NCI-H1930 (cell line): Measurements from ENCODE around the gene PCSK1N.
A peak's percentile ranks its signal among the peaks of the same experiment; 100 is the strongest.
"Not testable (repeated sequence)": the region's sequence is repeated elsewhere in the genome, so short reads cannot be mapped to it uniquely, and the experiment has no call there.

ENCODE experiments used
- DNase-seq, 2 experiments: peaks; one replicate each; lab custom pipeline; 2025; lab: John Stamatoyannopoulos, UW

The PCSK1N gene, protein sequence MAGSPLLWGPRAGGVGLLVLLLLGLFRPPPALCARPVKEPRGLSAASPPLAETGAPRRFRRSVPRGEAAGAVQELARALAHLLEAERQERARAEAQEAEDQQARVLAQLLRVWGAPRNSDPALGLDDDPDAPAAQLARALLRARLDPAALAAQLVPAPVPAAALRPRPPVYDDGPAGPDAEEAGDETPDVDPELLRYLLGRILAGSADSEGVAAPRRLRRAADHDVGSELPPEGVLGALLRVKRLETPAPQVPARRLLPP

DNA sequence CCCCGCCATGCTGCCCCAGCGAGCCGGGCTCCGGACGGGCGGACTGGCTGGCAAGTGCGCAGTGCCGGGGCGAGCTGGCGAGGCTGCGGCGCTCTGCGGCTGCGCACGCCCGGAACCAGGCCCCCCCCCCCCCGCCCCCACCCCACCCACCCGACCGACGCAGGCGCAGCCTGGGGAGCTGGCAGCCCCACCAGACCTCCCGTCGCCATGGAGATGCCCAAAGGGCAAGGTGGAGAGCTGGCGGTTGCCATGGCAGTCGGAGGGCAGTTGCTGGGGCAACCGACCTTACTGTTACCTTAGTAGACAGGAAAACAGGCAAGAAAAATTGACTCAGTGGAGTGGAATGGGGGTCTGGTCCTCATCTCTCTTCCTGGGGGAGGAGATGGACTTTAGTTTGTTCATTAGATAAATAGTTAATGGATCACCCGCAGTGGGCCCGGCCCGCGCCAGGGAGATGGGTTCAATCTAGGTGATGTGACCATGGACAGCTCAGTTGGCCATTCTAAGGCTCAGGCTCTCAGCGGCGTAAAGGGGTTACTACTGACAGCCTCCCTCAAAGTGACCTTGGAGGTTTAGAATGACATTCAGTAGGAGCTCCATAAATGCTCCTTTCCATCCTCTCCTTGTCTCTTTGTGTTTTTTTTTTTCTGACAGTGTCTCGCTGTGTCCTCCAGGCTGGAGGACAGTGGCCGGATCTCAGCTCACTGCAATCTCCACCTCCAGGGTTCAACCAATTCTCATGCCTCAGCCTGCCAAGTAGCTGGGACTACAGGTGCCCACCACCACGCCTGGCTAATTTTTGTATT, at the start of gene PCSK1N:
Gene PCSK1N, minus strand, starts transcription at position 87 of the 806 bp plus-strand sequence. Its CDS starts 78 bp downstream, at position 9.
- DNase-seq = peak; percentile 40 to 55

DNA sequence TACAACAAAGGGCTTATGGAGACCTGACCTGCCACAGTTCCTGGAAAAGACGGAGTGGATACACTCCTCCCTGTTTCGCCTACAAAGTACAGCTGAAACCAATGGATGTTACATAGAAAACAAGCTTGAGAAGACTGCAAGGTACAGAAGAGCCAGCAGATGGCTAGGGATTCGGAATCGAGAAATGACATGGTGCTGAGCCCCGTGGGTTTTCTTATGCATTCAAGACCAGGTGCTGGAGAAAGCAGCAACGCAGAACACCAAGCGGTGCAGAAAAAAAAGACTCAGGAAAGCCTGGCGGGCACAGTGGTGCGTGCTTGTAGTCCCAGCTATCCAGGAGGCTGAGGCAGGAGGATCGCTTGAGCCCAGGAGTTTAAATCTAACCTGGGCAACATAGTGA, 48.3 kb upstream of the PCSK1N start:
- no peak for DNase-seq

DNA sequence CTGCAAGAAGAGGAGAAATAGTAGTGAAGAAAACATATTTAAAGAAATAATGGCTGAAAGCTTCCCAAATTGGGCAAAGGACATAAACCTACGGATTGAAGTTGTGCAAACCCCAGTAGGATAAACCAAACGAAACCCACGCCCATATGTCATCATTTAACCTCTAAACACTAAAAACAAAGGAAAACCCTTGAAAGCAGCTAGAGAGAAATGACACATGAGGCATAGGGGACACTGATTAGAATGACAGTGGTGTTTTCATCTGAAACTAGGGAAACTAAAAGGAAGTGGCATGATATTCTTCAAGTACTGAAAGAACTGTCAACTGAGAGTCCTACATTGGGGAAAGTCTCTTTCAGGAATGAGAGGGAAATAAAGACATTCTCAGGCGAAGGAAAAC, 41.5 kb upstream of the PCSK1N start:
- DNase-seq = not testable (repeated sequence)

DNA sequence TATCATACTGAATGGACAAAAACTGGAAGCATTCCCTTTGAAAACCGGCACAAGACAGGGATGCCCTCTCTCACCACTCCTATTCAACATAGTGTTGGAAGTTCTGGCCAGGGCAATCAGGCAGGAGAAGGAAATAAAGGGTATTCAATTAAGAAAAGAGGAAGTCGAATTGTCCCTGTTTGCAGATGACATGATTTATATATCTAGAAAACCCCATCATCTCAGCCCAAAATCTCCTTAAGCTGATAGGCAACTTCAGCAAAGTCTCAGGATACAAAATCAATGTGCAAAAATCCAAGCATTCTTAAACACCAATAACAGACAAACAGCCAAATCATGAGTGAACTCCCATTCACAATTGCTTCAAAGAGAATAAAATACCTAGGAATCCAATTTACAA, 36.6 kb upstream of the PCSK1N start:
- not testable (repeated sequence) for DNase-seq

DNA sequence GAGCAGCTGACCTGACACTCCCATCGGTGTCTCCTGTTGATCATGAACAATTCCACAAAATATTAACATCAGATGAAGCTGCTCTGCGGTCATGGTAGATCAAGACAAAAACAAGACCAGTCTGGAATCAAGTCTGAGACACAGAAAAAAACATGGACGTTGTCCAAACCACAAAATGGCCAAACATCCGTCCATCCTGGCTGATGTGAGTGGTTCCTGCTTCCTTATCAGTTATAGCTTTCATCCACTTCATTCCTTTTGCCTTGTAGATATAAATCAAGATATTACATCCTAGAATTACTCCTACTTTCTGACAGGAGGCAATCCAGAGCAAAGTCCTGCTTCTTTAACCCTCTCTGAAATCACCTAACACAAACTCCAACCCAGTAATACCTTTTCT, 28.8 kb upstream of the PCSK1N start:
- DNase-seq = no peak

DNA sequence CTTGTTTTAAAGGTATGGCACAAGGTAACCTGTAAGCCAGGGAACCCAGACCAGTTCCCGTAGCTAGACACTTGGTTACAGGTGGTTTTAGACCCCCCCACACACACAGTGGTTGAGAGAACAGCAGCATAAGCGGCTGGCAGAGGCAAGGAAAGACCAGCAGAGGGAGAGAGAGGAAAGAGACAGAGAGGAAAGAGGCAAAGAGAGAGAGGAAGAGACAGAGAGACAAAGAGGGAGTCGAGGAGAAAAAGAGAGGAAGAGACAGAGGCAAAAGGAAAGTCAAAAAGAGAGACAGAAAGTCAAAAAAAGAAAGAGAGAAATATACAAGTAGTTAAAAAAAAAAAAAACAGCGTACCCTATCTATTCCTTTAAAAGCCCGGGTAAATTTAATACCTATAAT, 19.5 kb upstream of the PCSK1N start:
- DNase-seq = no peak

DNA sequence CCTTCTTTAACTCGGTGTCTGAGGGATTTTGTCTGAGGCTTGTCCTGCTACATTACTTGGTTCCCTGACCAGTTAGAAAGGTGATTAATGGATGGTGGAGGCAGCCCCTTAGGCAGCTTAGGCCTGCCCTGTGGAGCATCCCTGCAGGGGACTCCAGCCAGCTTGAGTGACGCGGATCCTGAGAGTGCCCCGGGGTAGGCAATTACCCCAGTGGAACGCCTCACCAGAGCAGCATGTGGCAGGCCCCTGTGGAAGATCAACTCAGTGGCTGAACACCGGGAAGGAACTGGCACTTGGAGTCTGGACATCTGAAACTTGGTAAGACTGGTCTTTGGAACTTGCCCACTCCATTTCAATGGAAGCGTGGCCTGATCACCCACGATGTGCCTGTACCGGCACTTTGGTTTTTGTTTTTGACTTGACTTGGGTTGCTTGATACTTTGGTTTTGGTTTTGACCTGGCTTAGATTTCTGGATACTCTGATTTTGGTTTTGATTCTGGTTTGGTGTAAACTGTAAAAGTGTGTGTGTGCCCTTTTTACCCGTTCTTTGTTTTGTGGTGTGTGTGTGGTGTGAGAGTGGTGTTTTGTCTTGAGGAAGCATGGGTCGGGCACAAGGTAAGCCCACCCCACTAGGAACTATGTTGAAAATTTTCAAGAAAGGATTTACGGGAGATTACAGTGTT, 18.9 kb upstream of the PCSK1N start:
- not testable (repeated sequence) for DNase-seq

DNA sequence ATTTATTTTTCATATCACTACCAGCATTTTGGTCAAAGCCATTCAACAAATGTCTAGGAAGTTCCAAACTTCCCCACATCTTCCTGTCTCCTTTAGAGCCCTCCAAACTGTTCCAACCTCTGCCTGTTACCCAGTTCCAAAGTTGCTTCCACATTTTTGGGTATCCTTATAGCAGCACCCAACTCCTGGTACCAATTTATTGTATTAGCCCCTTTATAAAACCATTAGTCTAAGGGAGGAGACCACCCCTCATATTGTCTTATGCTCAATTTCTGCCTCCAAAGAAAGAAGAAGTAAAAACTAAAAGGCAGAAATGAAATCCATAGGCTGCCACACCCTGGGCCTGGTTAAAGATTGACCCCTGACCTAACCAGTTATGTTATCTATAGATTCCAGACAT, 18.1 kb upstream of the PCSK1N start:
- not testable (repeated sequence) for DNase-seq

DNA sequence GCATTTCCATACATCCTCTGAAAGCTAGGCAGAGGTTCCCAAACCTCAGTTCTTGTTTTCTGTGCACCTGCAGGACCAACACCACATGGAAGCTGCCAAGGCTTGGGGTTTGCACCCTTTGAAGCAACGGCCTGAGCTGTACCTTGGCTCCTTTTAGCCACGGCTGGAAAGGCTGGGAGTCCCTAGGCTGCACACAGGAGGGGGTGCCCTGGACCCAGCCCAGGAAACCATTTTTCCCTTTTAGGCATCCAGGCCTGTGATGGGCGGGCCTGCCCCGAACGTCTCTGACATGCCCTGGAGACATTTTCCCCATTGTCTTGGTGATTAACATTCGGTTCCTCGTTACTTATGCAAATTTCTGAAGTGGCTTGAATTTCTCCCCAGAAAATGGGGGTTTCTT, 17.4 kb upstream of the PCSK1N start:
- DNase-seq = no peak

DNA sequence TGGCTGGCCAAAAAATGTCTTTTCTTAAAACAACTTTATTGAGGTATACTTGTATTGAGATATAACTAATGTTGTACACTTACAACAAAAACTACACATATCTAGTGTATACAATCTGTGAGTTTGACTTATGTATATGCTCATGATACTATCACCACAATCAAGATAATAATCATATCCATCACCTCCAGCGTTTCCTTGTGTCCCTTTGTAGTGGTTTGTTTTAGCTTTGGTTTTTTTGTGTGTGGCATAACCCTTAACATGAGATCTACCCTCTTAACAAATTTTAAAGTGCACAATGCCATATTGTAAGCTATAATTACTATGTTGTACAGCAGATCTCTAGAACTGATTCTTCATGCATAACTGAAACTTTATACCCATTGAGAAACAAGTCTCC, 13.4 kb upstream of the PCSK1N start:
- DNase-seq = no peak

DNA sequence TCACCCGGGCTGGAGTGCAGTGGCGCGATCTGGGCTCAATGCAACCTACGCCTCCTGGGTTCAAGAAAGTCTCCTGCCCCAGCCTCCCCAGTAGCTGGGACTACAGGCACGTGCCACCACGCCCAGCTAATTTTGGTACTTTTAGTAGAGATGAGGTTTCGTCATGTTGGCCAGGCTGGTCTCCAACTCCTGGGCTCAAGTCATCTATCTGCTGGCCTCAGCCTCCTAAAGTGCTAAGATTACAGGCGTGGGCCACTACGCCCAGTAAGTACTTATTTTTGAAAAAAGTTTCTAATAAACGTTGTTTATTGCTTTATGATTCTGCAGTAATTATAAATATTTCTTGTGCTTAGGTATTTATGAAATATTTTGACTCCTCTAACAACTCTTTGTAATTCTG, 4.3 kb upstream of the PCSK1N start:
- DNase-seq = no peak

DNA sequence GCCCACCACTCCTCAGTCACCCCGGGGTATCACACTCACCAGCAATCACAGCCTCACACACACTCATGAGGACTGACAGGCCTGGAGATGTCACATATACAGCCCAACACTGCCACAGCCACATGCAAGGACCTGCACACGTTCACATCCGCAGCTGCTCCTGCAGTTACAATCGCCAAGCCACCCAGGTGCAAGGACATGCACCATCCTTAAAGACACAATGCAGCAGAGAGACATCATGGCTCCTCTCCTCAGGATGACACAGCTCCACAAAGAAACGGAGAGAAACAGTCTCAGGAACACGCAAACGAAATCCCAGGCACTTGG, 1.1 kb downstream of the PCSK1N start:
- DNase-seq = no peak

DNA sequence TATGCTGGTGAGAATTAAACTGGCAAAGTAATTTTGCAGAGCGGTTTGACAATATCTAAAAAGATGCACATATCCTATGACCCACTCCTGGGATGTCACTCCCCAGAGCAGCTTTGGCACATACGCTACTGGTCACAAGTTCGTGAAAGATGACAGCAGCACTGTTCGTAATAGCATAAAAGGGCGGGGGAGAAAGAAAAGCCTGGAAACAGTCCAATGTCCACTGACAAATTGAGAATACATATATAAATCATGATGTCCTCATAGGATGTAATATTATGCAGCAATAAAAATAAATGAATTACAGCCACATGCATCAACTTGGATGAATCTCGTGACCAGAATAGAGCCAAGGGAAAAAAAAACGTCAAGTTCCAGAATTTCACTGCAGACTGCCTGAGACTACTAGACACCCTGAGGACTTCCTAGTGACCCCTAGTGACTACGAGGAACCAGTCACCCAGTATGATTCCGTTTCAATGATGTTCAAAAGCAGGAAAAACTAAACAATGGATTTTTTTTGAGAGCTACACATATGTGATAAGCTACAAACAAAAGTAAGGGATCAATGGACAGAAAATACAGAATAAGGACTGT, 1.8 kb downstream of the PCSK1N start:
- no peak for DNase-seq

DNA sequence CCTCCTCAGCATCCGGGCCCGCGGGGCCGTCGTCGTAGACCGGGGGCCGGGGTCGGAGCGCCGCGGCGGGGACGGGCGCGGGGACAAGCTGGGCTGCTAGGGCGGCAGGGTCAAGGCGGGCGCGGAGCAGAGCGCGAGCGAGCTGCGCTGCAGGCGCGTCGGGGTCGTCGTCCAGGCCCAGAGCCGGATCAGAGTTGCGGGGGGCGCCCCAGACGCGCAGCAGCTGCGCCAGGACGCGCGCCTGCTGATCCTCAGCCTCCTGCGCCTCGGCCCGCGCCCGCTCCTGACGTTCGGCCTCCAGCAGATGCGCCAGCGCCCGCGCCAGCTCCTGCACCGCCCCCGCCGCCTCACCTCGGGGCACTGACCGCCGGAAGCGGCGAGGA, 3.5 kb downstream of the PCSK1N start:
- no peak for DNase-seq

DNA sequence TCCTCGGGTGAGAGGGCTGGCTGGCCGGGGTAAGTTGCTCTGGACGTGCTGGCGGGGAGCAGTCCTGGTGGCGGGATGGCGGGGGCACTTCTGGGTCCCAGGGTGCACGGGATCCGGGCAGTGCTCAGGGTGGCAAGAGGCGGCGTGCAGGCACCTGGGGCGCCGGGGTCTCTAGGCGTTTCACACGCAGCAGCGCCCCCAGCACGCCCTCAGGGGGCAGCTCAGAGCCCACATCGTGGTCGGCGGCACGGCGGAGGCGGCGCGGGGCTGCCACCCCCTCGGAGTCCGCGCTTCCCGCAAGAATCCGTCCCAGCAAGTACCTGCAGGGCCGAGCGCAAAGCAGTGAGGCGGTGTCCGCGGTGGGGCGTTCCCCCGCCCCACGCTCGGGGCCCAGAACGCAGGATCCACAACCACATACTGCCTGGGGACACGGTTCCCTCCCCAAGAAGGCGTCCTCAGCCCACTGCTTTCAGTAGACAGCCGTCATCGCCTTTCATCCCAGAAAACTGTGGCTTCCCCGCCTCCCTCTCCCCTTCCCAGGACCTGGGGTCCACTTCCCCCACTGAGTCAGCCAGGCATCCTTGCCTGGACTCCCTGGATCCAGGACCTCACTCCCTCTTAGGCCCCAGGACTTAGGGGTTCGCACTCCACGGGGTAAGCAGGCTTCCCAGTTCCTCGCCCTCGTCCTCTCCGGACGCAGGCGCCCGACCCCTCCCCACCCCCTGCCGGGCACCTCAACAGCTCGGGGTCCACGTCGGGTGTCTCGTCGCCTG, 4.1 kb downstream of the PCSK1N start:
- DNase-seq = no peak

DNA sequence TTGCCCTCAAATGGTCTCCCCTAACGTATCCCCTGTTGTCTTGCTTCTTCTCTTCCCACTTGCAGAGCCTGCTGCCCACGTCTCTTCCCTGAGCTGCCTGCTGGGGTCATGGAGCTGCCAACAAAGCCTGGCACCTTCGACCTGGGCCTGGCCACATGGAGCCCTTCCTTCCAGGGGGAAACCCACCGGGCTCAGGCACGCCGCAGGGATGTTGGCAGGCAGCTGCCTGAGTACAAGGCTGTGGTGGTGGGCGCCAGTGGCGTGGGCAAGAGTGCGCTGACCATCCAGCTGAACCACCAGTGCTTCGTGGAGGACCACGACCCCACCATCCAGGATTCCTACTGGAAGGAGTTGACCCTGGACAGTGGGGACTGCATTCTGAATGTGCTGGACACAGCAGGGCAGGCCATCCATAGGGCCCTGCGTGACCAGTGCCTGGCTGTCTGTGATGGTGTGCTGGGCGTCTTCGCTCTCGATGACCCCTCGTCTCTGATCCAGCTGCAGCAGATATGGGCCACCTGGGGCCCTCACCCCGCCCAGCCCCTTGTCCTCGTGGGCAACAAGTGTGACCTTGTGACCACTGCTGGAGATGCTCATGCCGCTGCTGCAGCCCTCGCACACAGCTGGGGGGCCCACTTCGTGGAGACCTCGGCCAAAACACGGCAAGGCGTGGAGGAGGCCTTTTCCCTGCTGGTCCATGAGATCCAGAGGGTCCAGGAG, 6.2 kb downstream of the PCSK1N start:
- DNase-seq = no peak

DNA sequence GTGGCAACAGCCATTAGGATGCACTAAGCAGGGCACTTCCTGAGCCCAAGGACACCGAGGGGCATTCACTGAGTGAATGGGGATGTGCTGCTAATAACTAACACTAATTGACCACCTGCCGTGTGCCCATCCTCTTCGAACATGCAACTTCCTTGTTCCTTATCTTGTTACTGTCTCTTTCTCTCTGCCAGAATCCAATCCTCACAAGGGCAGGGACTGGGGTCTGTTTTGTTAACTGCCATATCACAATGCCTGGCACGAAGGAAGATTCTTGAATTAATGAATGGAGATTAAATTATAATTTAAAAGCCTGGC, 7.8 kb downstream of the PCSK1N start:
- DNase-seq = no peak

DNA sequence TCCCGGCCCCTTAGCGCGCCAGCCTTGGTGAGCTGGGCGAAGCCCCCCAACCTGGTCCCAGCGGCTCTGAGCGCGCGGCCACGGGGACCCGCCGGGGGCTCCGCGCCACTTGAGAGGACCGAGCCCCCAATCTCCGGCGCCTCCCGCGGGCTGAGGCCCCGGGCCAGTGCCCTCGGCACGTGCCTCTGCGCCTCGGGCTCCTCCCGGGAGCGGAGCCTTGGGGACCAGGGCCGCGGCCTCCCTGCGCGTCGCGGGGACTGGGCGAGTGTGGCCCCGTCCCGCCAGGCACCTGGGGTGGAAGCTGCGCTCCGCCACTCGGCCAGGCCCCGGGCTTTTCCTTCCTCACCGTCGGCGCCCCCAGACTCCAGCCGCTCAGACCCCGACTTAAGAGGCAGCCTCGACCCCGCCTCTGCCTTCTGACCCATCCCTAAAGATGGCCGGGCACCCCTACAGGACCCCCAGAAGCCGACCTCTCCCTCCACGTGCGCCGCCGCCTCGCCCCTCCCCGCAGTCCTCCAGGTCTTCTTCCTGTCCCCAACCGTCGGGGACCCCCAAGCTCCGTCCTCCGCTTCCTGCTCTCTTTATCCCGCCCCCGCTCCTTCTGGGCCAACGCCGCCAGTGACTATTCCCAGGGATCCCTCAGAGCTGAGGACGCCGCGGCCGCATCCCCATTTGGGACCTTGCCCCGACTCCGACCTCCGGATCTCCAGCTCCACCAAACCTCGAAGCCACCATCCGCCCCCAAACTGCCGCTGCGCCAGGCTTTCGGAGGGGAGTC, 8.3 kb downstream of the PCSK1N start:
- DNase-seq = no peak

DNA sequence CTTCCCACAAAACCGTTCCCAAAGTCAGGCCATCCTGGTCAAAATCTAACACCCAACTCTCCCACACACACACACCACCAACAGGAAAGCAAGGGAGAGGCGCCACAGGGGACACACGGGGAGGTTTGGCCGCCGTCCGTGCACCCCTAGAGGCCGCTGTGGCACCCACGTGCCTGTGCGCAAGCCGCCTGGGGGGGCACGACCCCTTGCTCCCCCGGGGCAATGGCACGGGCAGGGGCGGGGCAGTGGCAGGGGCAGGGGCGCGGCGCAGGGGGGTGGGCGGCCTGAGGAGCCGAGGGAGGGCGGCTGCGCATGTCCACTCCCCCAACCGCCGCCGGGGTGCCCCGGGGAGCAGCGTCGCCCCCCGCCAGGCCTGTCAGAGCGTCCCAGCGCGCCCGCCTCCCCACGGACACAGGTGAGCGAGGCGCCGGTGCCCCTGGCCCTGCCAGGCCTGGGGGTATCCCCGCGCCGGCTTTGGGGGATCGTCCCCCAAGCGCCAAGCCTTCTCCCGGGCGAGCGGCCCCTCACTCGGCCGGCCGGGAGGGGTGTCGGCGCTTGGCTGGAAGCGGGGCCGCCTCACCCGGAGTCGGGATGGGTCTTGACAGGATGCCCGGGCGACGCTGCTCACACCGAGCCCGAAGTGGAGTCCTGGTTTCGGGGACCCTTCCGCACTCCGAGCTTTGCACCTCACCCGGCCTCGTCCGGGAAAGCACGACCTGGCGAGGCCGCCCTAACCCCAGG, 9.1 kb downstream of the PCSK1N start, which contains the start of gene ERAS:
Gene ERAS, plus strand, starts transcription at position 379 of the 741 bp plus-strand sequence. CDS start 2,611 bp downstream, outside the sequence.
- no peak for DNase-seq

DNA sequence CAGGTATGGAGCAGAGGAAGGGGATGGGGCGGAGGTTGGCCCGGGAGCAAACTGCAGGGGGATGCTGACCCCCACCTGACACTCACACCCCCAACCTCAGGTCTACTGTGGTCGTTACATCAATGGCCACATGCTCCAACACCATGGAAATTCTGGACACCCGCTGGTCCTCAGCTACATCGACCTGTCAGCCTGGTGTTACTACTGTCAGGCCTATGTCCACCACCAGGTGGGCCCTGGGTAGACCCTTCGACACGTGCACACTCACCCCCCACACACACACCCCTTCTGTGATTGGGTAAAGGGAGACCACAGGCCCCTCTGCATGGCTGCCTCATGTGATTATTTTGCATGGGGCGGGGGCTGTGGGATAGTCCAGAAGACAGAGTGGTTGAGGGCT, 11.3 kb downstream of the PCSK1N start:
- DNase-seq = no peak
